ENCODE results near the gene ABHD14A.

DNA sequence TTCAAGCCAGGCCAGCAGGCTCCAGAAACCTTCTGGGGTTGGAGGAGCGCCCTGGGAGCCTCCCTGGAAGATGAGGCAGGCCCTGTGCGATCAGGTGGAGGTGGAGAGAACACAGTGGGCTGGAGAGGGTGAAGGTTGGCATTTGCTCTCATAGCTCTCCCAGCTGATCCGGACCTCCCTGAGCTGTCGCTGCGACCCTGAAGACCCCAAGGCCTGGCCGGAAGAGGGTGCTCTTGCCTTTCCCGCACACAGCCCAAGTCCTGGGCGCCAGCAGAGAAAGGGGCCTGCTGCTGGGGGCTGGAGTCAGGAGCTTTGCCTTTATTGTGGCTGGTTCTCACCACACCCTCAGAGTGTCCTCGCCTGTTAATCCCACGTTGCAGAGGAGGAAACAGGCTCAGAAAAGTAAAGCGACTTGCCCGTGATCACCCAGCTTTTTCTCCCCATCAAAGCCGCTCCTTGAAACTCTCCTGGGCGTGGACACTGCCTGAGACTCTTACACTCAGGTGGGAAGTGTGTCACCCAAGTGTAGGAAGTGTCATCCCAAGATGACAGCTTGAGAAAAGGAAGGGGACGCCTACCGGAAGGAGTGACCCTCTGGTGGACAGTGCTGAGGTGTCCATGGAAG, 29.4 kb downstream of the ABHD14A start:
- TF ChIP-seq, protein P1, sequence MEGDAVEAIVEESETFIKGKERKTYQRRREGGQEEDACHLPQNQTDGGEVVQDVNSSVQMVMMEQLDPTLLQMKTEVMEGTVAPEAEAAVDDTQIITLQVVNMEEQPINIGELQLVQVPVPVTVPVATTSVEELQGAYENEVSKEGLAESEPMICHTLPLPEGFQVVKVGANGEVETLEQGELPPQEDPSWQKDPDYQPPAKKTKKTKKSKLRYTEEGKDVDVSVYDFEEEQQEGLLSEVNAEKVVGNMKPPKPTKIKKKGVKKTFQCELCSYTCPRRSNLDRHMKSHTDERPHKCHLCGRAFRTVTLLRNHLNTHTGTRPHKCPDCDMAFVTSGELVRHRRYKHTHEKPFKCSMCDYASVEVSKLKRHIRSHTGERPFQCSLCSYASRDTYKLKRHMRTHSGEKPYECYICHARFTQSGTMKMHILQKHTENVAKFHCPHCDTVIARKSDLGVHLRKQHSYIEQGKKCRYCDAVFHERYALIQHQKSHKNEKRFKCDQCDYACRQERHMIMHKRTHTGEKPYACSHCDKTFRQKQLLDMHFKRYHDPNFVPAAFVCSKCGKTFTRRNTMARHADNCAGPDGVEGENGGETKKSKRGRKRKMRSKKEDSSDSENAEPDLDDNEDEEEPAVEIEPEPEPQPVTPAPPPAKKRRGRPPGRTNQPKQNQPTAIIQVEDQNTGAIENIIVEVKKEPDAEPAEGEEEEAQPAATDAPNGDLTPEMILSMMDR (IDR thresholded peaks at IDR 0.05; ENCODE audit: low read length): peak; percentile 28; the same call in 1 of the 2 replicates
- no peak for TF ChIP-seq EZH2 (IDR thresholded peaks at IDR 0.05; ENCODE audit: borderline replicate concordance, low read length)
